Subcutaneous adipose tissue (tissue), 4 donors: ENCODE results near the gene C9orf57. TPM values are rescaled to one million over a fixed set of nuclear protein-coding genes. Genes with fewer than 3 reads are reported as not detected.

Experiments used
- CTCF ChIP-seq: fragments of 450-650 bp; IDR thresholded peaks from one replicate; pipeline ENCODE4 v1.5.1; 2016; ENCODE audit warnings: low read depth, mild to moderate bottlenecking, control low read depth, antibody characterized with exemption, moderate library complexity
- total RNA-seq, 4 donors: library from RNA; depleted of rRNA; stranded (reverse); fragments of >200 nt; gene quantifications; one replicate each; pipeline ENCODE4 v1.1.0, GENCODE V29; 2016

C9orf57 gene, protein sequence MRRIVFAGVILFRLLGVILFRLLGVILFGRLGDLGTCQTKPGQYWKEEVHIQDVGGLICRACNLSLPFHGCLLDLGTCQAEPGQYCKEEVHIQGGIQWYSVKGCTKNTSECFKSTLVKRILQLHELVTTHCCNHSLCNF
- total RNA-seq = not detected

- no peak for TF ChIP-seq CTCF
Observed at GRCh38 chr9:72060513-72060912, at the start of gene C9orf57. TSS of gene C9orf57 (minus strand) at chr9:72060613. CDS start at chr9:72059331, 1,282 bp downstream.

- no peak for TF ChIP-seq CTCF
Observed at GRCh38 chr9:72102520-72102919, 42.1 kb upstream of the C9orf57 start.

DNA sequence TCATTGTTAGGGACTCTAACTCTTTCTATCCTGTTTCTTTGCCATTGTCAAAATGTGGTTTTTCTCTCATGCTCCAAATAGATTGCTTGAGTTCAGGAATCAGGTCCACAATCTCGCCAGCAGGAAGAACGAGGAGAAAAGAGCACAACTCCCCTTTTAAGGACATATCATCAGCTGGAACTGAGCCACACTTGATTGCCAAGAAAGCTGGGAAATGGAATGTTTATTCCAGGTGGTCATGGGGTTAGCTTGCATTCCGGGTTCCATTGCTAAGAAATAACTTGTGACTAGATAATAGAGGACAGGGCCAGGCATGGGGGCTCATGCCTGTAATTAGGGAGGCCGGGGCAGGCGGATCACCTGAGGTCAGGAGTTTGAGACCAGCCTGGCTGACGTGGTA is 32.4 kb upstream of the C9orf57 start:
- TF ChIP-seq CTCF = no peak

DNA sequence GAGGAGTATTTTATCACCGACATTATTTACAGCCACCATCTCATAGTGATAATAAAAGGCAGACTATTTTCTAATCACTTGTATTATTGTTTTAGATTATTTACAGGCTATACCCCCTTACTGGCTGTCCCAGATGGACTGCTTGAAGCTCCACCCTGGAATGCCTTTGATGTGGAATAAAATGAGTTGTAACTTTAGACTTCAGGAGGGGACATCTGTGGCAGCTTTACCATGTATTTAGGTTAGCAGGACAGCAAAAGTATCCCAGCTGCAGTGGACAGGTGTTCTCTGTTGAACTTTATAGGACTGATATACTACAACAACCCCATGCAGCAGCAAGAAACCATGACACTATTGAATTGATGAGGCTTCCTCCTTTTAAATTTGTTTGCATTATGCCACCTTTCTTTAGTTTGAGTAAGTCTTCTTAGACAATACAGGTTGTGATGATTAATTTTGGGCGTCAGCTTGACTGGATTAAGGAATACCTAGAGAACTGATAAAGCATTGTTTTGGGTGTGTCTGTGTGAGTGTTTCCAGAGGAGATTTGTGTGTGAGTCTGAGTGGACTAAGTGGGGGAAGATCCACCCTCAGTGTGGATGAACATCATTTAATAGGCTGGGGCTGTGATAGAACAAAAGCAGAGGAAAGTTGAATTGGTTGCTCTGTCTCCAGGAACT is 29.2 kb upstream of the C9orf57 start:
- no peak for TF ChIP-seq CTCF

GRCh38 chr9:72082536-72082935 is 22.1 kb upstream of the C9orf57 start:
- TF ChIP-seq CTCF = no peak

GRCh38 chr9:72065076-72065475 is 4.7 kb upstream of the C9orf57 start:
- no peak for TF ChIP-seq CTCF

DNA sequence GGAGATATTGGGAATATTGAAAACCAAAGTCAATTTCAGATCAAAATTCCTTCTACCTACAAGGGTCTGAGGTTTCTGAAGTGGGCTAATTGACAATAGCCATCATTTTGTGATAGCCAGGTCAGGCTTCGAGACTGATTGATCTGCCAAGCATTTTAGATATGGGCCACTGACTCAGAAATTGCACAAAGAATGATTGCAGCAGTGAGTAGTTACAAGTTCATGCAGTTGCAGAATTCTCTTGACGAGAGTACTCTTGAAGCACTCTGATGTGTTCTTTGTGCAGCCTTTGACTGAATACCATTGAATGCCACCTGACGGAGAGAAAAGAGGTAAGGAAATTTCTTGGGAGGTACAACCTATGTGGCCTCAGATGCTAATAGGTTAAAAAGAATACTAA is 8.3 kb downstream of the C9orf57 start:
- no peak for TF ChIP-seq CTCF
